Lung microvascular endothelial cell (primary cell): Measurements from ENCODE around the gene PLCH2. TPM values are rescaled to one million over a fixed set of nuclear protein-coding genes. Genes with fewer than 3 reads are reported as not detected.
A peak's percentile ranks its signal among the peaks of the same experiment; 100 is the strongest.

Experiments used
- DNase-seq, 2 donors: peaks; one replicate each; pipeline versions ENCODE4 v3.0.0 to v3.0.0-alpha.2; 2010; ENCODE audit warnings: low read depth in 2 of 2
- total RNA-seq: library from RNA; depleted of rRNA; stranded (reverse); fragments of >200 nt; gene quantifications from 2 replicates; pipeline ENCODE4 v1.2.1, GENCODE V29; 2014

PLCH2 gene
- total RNA-seq, 1 donor from 2014 or later, result under 0.01 TPM

DNA sequence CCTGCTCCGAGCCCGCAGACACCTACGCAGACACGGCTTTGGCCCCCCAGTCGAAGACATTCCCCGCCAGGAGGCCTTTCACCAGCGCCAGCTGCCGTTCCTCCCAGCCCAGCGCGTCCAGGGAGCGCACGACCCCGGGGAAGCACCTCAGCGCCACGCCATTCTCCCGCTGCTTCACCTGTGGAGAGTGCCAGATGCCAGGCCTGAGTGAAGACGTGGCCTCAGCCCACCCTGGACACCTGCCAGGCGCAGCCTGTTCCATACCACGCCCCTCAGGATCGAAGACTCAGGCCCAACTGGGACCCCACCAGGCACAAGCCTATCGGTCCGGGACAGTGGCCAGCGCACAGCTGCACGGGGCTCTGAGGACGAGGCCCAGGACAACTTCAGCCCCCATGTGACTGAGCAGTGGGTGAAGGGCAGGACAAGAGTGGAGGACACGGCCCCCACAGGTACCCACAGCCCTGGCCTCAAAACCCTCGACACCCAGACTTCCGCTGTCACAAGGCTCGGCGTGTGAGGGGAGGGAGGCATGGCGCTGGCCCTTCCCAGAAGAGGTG is 36.9 kb downstream of the PLCH2 start:
- no peak for DNase-seq

DNA sequence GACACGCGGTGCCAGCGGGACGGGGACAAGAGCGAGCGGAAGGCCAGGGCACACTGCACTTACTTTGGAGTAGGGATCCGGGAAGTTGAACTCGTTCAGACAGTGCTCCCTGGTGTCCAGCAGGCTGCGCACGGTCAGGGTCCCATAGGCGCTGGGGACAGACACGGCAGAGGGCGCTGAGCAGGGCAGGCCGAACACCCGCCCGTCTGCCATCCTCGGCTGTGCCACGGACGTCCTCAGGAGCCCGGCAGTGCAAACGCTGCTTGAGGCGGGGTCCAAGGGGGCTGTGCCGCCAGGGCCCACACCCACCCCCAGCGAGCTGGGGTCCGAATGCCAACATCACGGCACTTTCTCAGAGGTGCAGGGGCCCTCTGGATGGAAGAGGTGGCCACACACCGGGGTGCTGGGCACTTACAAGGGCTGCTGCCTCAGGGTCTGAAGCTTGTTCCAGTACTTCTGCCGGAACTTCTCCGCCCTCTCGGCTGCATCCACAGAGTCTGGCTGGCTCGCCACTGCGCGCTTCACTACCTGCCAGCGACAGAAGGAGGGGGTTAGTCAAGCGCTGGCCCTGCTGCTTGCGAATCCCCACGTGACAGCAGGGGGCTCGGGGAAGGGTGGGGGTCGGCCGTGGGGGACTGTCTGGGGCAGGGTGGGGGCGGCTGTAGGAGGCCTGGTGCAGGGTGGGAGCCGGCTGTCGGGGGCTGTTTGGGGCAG is 38.0 kb downstream of the PLCH2 start:
- no peak for DNase-seq

DNA sequence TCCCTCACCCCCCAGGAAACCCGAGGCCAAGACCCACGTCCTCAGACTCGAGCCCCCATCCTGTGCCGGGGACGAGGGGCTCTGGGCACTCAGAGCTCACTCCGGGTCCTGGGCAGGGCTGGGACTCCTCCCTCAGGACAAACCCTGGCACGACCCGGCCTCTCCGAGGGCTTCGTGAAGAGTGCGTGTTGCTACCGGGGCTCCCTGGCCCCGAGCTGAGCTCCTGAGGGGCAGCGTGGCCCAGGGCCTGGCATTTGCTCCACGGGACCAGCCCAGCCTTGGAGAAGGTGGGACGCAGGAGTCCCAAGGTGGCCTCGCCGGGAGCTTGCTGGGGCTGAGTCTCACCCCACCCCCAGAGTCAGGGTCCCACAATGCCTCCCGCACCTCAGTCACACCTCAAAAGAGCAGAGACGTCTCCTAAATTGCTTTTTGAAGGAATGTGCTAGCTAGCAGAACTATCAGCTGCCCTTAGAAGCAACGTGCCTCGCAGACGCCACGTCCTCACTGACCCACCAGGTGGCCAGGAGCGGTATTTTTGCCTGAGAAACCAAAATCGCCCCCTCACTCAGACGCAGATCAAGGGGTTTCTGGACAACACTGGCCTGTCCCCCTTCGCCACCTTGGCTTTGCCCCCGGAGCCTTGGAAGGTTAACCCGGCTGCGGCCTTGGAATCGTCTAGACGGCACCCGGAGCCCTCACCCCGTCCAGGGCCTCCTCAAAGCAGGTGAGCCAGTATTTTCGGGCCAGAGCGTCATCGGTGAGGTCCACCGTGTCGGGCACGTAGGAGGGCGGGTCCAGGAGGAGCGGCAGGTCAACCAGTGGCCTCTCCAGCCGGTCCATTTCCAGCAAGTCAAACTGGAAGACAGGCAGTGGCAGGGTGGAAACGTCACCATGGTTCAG is 39.0 kb downstream of the PLCH2 start:
- DNase-seq, result no peak

DNA sequence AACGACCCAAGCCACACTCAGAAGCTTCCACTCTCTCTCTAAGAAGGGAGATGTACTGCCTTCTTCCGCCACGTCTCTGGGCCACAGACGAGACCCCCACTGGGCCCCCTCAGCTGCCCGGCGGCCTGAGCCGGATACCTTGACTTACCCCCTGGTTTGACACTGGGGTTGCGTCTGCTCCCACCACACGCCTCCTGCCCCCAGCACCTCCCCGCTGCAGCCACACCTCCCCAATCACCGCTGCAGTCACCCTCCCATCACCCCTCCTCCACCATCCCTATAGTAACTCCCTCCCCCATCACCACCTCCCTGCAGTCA is 39.6 kb downstream of the PLCH2 start:
- DNase-seq, result no peak

DNA sequence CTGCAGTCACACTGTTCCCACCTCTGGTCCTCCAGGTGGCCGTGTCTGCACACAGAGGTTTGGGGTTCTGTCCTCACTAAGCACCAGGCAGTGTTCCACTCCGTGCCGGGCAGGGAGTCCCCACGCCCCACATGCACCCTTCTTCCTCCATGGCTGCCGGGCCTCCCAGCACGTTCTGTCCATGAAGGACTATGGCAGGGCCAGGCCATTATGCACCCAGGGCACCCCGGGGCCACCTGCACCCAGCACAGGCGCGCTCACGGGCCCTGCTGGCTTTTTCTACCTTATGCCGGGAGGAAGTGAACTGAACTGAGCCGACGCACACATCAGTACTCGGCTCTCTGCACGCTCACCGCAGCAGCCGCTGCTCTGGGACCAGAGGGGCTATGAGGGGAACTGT is 40.0 kb downstream of the PLCH2 start:
- no peak for DNase-seq

DNA sequence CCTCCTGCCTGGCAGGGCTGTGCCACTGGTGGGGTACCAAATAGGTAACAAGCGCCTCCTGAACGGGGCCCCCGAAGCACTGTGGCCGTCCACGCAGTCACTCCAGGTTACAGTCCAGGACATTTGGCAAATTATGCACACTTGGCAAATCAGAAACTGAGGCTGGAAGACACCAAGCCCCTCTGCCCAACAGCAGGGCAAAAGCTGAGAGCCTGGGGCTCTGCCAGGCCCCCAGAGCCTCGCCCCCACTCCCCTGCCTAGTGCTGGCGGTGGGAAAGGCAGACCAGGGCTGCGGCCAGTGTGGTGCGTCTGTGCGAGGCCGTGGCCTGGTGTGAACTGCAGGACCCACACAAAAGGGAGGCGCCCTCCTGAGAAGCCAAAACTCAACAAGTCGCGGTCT is 40.9 kb downstream of the PLCH2 start:
- no peak for DNase-seq

DNA sequence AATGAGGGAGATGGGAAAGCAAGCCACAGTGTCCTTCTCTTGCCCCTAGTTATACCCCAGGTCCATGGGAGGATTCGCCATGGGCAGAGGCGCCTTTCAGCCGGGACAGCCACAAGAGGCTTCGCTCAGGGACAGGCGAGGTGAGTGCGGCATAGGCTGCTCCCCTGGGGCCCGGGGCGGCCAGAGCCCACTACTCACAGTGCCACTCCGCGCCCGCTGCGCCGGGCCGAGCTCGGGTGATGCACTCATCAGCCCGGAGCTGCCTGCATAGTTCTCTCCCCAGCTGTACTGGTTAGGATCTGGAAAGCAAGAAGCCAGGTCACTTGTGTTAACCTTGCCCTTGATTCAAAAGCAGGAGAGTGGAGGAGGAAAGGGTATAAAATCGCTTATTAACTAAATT is 41.9 kb downstream of the PLCH2 start:
- no peak for DNase-seq

DNA sequence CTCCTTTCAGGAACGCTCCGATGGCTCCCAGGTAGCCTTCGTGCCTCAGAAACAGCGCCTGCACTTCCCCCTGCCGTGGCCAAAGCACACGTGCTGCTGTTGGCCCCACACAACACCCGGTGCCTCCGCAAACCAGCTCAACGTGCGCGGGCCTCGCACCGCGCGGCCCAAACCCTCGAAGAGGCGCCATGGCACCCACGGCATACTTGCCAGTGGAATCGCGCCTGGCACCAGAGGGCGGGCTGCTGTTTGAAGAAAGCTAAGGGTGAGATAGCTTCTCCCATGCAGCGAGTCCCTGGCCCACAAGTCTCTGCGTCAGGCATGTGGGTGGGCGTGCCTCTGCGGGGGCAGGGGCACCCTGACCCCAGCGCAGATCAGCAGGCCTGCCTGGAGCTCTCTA is 42.4 kb downstream of the PLCH2 start:
- no peak for DNase-seq

DNA sequence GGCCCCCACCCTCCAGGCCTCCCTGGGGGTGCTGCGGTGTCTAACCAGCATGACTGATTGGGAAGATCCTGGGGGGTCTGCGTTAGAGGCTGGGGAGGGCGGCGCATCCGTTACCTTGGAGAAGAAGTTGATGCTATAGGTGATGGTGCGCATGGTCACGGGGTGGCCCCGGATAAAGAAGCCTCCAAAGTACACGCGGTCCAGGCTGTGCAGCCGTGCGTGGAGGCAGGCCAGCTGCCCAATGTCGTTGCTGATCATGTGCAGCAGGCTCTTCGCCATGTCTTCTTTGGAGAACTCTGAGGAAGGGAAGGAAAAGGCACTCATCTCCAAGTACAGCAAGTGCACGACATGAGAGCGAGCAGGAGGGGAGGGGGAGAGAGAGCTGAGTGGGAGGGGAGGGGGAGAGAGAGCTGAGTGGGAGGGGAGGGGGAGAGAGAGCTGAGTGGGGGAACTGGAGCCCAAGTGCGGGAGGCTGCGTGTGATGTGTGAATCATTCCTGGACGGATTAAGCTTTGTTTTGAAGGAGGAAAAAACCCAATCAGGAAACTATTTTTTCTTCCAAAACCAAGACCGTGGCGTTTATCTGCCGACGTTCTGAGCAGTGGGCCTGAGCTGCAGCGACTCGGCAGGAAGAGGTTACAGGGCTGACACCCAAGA is 43.1 kb downstream of the PLCH2 start:
- DNase-seq, result no peak

DNA sequence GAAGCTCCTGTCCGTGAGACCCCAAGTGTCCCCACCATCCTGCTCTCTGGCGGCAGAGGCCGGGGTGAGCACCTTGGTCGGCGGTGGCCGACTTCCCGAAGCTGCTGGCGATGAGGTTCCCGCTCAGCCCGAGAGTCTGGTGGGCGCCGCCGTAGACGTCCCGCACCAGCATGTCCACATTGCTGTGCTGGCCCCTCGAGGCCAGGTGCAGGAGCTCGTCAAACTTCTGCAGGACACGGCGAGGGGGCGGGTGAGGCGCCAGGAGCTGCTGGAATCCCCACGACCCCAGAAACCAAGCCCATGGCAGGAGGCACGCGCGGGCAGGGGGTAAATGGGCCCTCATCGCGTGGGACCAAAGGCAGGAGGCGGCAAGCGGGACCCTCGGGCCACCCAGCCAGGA is 43.6 kb downstream of the PLCH2 start:
- DNase-seq, result no peak

DNA sequence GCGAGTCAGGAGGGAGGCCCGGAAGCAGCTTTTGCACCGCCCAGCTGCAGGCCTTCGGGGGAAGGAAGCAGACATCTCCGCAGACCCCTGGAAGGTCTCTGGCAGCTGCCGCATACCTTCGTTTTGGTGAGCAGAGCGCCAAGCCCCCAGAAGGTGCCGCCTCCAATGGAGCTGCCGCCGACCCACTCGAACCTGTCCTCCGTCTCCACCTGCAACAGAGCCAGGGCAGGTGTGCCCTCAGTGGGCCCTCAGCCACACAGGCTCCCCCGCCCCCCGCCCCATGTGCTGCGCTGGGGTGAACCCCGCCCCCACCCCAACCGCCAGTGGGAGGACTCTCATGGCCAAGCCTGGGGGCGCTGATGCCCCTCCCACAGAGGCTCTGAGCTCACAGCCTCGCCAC is 44.1 kb downstream of the PLCH2 start:
- no peak for DNase-seq

DNA sequence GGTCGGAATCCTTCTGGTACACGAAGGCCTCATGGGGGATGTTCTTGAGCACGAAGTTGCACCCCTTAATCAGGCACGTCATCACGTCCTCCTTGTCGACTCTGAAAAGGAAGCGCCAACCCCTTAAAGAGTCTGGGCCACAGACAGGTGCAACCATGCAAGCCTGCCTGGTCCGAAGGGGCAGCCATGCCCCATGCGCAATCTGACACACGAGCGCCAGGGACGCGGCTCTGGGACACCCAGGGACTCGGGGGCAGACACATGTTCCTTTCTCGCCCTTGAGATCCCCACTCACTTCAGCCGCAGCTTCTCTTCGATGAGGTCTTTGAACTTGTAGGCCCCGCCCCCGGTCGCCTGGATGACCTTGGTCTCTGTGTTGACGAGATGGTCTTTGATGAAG is 44.7 kb downstream of the PLCH2 start:
- no peak for DNase-seq

DNA sequence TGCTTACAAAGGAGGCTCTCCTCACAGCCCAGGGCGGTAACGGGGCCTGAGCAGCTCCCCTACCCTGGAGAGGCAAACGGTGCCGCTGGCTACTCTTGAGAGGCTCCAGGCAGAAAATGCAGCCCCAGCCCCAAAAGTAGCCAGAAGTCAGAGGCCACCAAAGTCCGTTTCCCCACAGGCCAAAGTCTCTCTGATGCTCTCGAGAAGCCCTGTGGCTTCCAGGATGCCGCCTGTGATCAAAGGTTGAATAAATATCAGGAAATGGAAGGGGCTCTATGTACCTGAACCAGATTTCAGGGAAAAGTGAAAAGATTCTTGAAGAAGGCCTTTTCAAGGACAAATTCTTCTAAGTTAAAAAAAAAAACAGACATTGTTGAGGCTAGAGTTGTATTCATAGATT is 46.1 kb downstream of the PLCH2 start:
- DNase-seq, result no peak

DNA sequence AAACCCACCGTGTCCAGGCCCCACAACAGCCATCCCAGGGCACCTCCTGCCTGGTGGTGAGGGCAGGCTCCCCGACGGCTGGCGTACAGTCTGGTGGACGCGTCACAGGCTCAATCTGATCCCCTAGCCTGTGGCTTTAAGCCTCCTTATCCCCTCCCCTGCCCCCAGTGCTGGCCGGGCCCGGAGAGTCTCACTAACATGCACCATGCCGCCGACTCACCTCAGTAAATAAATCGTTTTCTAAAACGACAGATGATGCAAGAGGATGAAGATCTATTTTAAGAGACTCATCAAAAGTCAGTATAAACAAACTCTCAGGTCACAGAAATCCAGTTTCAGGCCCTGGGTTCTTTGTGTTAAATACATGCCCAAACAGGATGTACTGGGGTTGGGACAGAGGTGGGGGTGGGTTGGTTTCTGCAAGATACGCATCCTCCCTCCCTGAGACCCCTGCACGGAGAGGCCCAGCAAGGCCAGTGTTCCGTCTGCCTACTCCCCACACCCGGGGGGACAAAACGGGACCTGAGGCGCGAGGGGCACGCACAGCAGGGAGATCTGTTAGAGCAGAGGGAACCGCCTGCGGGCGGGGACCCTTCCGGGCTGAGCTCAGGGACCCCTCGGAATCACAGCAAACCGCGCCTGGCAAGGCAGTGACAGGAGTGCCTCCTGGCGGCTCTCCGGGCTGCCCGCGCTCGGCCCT is 47.3 kb downstream of the PLCH2 start:
- DNase-seq, result peak in 1 of 2 donors; percentile 39

DNA sequence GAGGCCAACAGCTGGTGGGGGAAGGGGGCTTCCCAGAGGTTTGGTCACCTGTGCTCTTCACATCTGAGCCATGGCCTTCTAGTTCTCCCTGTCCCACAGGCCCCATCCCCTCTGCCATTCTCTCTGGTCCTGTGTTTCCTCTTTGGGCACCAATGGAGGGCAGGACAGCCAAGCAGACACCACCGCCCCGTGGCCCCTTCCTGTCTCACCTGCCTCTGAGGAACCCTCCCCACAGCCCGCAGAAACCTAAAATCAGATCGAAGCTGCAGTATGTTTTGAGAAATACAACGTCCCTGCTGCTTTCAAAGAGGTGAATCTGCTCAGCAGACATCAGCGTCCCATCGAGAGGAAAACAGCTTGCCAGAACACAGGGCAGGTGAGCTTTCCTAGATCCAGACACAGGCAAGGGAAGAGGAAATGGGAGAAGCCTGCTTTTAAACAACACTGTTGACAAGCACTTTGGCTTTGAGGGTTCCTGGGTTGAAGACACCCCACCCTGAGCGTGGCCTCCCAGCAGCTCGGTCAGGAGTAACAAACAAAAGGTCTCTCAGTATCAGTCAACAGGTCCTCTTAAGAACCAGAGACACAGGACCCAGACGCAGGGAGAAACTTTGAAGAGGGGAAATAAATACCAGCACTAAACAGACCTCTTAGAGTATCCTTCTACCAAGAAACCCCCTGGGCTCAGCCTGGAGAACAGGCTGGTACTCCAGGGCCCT is 48.0 kb downstream of the PLCH2 start:
- no peak for DNase-seq

DNA sequence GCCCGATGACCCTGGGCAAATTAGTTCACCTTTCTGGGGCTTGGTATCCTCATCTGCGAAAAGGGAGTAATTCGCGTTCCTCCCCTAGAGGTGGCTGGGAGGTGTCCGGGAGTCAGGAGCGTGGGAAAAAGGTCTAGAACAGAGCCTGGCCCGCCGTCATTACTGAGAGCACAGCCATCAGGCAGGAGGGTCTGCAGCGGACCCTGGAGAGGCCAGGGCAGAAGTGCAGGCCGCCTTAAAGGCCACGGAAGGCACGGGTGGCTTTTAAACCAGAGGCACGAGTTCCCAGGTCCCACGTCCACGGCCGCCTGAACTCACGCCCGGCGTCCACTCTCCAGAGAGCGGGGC is 49.5 kb downstream of the PLCH2 start:
- no peak for DNase-seq

DNA sequence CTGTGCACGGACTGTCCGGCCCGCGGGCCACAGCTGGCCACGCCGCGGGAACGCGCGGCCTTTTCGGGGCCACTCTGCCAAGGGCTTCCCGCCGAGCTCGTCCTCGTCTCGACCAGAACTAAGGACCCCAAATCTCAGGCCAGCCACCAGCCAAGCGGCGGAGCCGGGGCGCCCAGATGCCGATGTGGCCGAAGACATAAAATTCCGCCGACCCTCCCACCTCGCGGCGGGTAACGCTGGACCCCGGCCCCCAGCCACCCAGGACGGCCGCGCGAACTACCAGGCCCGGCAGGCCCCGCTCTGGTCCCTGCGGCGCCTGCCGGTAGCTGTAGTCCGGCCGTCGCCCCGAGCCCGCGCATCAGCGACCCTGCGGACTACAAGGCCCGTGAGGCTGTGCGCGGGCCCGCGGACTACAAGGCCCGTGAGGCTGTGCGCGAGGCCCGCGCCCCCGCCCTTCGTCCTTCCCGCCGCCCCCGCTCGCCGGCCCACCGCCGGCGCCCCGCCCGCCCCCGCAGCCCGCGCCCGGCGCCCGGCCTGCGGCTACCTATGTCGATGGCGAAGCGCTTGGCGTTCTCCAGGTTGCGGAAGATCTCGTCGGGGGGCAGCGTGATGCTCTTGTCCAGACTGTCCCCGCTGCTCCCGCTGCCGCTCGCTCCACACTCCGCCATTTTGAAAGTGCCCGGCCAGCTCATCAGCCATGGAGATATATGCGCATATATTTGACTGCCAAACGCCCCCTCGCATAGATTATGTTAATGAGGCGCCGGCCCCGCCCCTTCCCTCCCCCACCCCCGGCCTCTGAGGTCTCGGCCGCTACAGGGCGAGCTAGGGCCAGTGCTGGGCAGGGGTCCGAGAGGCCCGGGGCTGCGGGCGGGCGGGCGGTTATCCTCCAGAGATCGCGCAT is 50.1 kb downstream of the PLCH2 start, which contains the start of gene PANK4:
PANK4 (minus strand) TSS at position 677 of the 904 bp plus-strand sequence; CDS start at position 668, 9 bp downstream.
- DNase-seq, result peak; percentile 97 to 98

DNA sequence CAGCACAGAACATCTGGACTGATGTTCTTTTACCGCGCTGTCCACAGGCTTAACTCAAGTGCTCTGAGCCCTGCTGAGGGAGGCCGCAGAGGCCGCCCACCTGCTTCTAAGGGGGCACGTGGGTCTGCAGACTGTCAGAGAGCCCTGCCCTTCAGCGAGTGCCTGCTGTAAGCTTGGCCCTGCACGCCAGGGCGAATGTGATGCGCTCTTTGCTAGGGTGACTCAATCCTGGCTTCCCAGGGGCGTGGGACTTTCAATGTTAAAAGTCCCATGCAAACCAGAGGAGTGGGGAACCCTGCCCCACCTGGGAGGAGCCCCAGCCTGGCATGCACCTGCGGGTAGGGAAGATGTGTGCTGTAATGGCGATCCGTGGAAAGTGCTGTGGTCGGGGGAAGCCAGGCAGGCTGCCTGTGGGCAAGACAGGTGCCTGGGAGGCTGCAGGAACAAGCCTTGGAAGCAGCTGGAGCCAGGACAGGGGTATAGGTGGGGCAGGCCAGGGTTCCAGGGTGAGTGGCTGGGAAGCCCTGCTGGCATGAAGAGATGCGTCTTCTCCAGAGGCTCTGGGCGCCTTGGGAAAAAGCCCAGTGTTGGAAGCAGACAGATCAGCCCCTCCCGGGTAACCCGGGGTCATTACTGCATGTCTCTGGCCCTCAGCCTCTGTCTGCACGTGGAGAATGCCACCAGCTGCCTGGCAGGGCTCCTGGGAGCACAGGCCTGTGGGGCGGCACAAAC is 50.9 kb downstream of the PLCH2 start:
- peak in 1 of 2 donors; percentile 30 for DNase-seq

DNA sequence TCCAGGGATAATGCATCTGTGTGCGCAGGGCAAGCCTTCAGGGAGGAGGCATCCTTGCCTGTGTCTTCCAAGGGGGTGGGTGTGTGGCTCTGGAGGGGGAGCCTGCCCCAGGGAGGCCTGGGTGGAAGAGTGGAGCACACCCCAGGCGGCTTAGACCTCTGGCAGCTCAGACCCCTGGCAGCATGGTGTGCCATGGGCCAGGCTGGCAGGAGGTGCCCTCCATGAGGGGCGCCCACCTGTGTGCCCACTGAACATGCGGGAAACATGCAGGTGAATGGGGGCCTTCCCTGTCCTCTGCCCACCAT is 51.4 kb downstream of the PLCH2 start:
- DNase-seq, result no peak
